Fibroblast of lung (primary cell): ENCODE measurements around the gene ZNF277. TPM values are rescaled to one million over a fixed set of nuclear protein-coding genes. Genes with fewer than 3 reads are reported as not detected.

Source experiments
- DNase-seq, 2 donors: peaks; one replicate each; pipeline versions ENCODE4 v3.0.0 to v3.0.0-alpha.2; 2010; ENCODE audit warnings: low read depth in 2 of 2
- H2AFZ ChIP-seq: 2 replicates; pipeline ENCODE4 v1.5.1; 2012; ENCODE audit warnings: low read length, control low read depth, inconsistent platforms
- H3K27ac ChIP-seq: 2 replicates; pipeline ENCODE4 v1.5.1; 2011; ENCODE audit warnings: low read length, control low read depth; ENCODE audit not compliant: insufficient read depth
- H3K27me3 ChIP-seq: 2 replicates; pipeline ENCODE4 v1.5.1; 2011; ENCODE audit warnings: mild to moderate bottlenecking, low read length; ENCODE audit not compliant: control insufficient read depth, insufficient read depth
- H3K36me3 ChIP-seq: 2 replicates; pipeline ENCODE4 v1.5.1; 2011; ENCODE audit warnings: low read length; ENCODE audit not compliant: control insufficient read depth, insufficient read depth
- H3K4me1 ChIP-seq: 2 replicates; pipeline ENCODE4 v1.5.1; 2011; ENCODE audit warnings: low read length; ENCODE audit not compliant: control insufficient read depth, insufficient read depth; ENCODE audit errors: extremely low read depth
- H3K4me2 ChIP-seq: 2 replicates; pipeline ENCODE4 v1.5.1; 2011; ENCODE audit warnings: low read length, control low read depth; ENCODE audit not compliant: insufficient read depth; ENCODE audit errors: extremely low read depth
- H3K4me3 ChIP-seq, 4 experiments: fragments of 200-600 bp in 1 of 4; sonication (generic) in 1 of 4; replicated peaks in 1 of 4; 2 replicates each; pipeline ENCODE4 v1.5.1; 2011 to 2016; ENCODE audit warnings: low read length in 4 of 4, low read depth in 3 of 4, mild to moderate bottlenecking in 3 of 4, control low read depth in 2 of 4, inconsistent platforms in 1 of 4, mixed read lengths in 1 of 4; ENCODE audit not compliant: insufficient read depth in 1 of 4; ENCODE audit errors: control extremely low read depth in 1 of 4
- H3K79me2 ChIP-seq: 2 replicates; pipeline ENCODE4 v1.5.1; 2012; ENCODE audit warnings: mild to moderate bottlenecking, low read length, inconsistent platforms; ENCODE audit not compliant: control insufficient read depth, insufficient read depth
- H3K9ac ChIP-seq: 2 replicates; pipeline ENCODE4 v1.5.1; 2011; ENCODE audit warnings: mild to moderate bottlenecking, low read length, control low read depth; ENCODE audit not compliant: insufficient read depth
- H3K9me3 ChIP-seq: 2 replicates; pipeline ENCODE4 v1.5.1; 2012; ENCODE audit warnings: low read depth, low read length; ENCODE audit not compliant: control insufficient read depth, insufficient read depth
- H4K20me1 ChIP-seq: 2 replicates; pipeline ENCODE4 v1.5.1; 2011; ENCODE audit warnings: low read length; ENCODE audit not compliant: control insufficient read depth, insufficient read depth; ENCODE audit errors: extremely low read depth
- CTCF ChIP-seq, 2 donors: IDR thresholded peaks in 1 of 2; conservative IDR thresholded peaks in 1 of 2; 1 replicate in 1 of 2; 2 replicates in 1 of 2; pipeline ENCODE4 v1.5.1; 2011 to 2012; ENCODE audit warnings: low read length in 2 of 2, control low read depth in 1 of 2, inconsistent platforms in 1 of 2, low read depth in 1 of 2, mild to moderate bottlenecking in 1 of 2
- EZH2 ChIP-seq: IDR thresholded peaks from 2 replicates; pipeline ENCODE4 v1.5.1; 2012; ENCODE audit warnings: low read length, control low read depth, mild to moderate bottlenecking; ENCODE audit errors: missing control alignments
- polyA plus RNA-seq, 2 donors: library from polyadenylated mRNA; depleted of rRNA in 1 of 2; stranded (reverse) in 1 of 2; unstranded in 1 of 2; fragments of >200 nt; gene quantifications; 2 replicates each; pipeline ENCODE4 v1.2.1, GENCODE V29; 2011 to 2012; ENCODE audit warnings: missing spikeins in 1 of 2
- total RNA-seq: library from RNA; depleted of rRNA; stranded (reverse); fragments of >200 nt; gene quantifications from 2 replicates; pipeline ENCODE4 v1.2.1, GENCODE V29; 2014

ZNF277 gene
- total and polyA plus RNA-seq, 2 donors (not counting 1 experiment from before 2014, with no cell fraction given) = 23.1 to 66.6 TPM

- DNase-seq = no peak
- Histone ChIP-seq H3K4me2 (no peak overlapping the region), H2AFZ (no peak overlapping the region), H3K4me1 (no peaks in the 10 kb centered on the region), H4K20me1 (no peaks in the 10 kb centered on the region), H3K27me3 (no peaks in the 10 kb centered on the region), H3K79me2 (peaks cover 67% of the 10 kb centered on the region), H3K9ac (no peak overlapping the region), H3K36me3 (no peaks in the 10 kb centered on the region), H3K4me3 (no peak overlapping the region), H3K9me3 (no peaks in the 10 kb centered on the region), H3K27ac (no peak overlapping the region)
- TF ChIP-seq EZH2 (no peak), CTCF (conservative IDR thresholded peaks at IDR 0.05 in 1 of 2, IDR thresholded peaks at IDR 0.05 in 1 of 2; ENCODE audit: low read depth in 1 of 2, low read length in 2 of 2) (no peak)
Measured at GRCh38 chr7:112199672-112200071, 6.8 kb upstream of the ZNF277 start.

- no peak overlapping the region for H3K4me3 ChIP-seq
- no peaks in the 10 kb centered on the region for H4K20me1 ChIP-seq
- H2AFZ ChIP-seq = no peak overlapping the region
- H3K27ac ChIP-seq = peak overlapping the region; percentile 5
- peaks cover 68% of the 10 kb centered on the region for H3K79me2 ChIP-seq
- peak; percentile 79 to 87 for DNase-seq
- TF ChIP-seq EZH2 (no peak), CTCF (conservative IDR thresholded peaks at IDR 0.05 in 1 of 2, IDR thresholded peaks at IDR 0.05 in 1 of 2; ENCODE audit: low read depth in 1 of 2, low read length in 2 of 2) (no peak)
- H3K4me1 ChIP-seq = no peaks in the 10 kb centered on the region
- no peak overlapping the region for H3K4me2 ChIP-seq
- H3K36me3 ChIP-seq = no peaks in the 10 kb centered on the region
- no peaks in the 10 kb centered on the region for H3K27me3 ChIP-seq
- no peak overlapping the region for H3K9ac ChIP-seq
- no peaks in the 10 kb centered on the region for H3K9me3 ChIP-seq
Measured at GRCh38 chr7:112201411-112201810, 5.1 kb upstream of the ZNF277 start.

GRCh38 chr7:112201839-112202238, 4.7 kb upstream of the ZNF277 start:
- Histone ChIP-seq H3K4me2 (no peak overlapping the region), H3K79me2 (peaks cover 68% of the 10 kb centered on the region)
- TF ChIP-seq EZH2 = no peak
- no peak for TF ChIP-seq CTCF (conservative IDR thresholded peaks at IDR 0.05 in 1 of 2, IDR thresholded peaks at IDR 0.05 in 1 of 2; ENCODE audit: low read depth in 1 of 2, low read length in 2 of 2)

More at GRCh38 chr7:112201839-112202238, 4.7 kb upstream of the ZNF277 start:
- H3K27ac ChIP-seq = no peak overlapping the region
- no peak overlapping the region for H3K4me3 ChIP-seq
- DNase-seq = no peak
- no peak overlapping the region for H3K9ac ChIP-seq
- H3K4me1 ChIP-seq = no peaks in the 10 kb centered on the region
- no peaks in the 10 kb centered on the region for H4K20me1 ChIP-seq
- H3K9me3 ChIP-seq = no peaks in the 10 kb centered on the region
- H3K36me3 ChIP-seq = no peaks in the 10 kb centered on the region
- H2AFZ ChIP-seq = no peak overlapping the region
- no peaks in the 10 kb centered on the region for H3K27me3 ChIP-seq
